B cell (primary cell): ENCODE measurements around the gene GPER1.

Experiments
- EZH2 ChIP-seq: IDR thresholded peaks from 2 replicates; pipeline ENCODE4 v1.6.1; 2012; ENCODE audit warnings: borderline replicate concordance, low read depth, mild to moderate bottlenecking, moderate library complexity, low read length; ENCODE audit not compliant: insufficient read depth, poor library complexity, severe bottlenecking
- TF ChIP-seq, protein P1 (sequence below): fragments of 200-600 bp; IDR thresholded peaks from one replicate; pipeline ENCODE4 v1.8.0; 2022; ENCODE audit warnings: antibody characterized with exemption, mild to moderate bottlenecking

DNA sequence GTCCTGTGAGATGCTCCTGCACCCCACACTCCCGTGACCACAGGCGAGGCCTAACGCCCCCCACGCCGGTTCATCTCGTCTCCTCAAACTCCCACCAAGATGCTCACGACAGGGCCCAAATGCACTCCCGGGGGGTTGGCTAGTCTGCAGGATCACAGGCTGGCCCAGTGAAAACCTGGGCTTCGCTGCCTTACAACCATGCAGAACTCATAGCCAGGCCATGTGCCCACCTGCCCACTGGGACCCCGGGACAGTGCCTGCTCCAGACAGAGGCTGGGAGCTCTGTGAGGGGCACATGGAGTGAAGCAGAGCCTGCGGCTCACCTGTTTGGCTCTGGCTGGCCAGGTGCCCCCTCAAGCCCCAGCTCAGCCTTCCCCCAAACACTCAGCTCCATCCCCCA is 9.4 kb upstream of the GPER1 start:
- TF ChIP-seq, protein P1, sequence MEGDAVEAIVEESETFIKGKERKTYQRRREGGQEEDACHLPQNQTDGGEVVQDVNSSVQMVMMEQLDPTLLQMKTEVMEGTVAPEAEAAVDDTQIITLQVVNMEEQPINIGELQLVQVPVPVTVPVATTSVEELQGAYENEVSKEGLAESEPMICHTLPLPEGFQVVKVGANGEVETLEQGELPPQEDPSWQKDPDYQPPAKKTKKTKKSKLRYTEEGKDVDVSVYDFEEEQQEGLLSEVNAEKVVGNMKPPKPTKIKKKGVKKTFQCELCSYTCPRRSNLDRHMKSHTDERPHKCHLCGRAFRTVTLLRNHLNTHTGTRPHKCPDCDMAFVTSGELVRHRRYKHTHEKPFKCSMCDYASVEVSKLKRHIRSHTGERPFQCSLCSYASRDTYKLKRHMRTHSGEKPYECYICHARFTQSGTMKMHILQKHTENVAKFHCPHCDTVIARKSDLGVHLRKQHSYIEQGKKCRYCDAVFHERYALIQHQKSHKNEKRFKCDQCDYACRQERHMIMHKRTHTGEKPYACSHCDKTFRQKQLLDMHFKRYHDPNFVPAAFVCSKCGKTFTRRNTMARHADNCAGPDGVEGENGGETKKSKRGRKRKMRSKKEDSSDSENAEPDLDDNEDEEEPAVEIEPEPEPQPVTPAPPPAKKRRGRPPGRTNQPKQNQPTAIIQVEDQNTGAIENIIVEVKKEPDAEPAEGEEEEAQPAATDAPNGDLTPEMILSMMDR = no peak
- no peak for TF ChIP-seq EZH2
